HG03565 (cell line): Measurements from ENCODE around the gene GPR107.

ENCODE experiments used
- ATAC-seq: cut with Tn5 transposase; IDR thresholded peaks from one replicate; pipeline ENCODE4 v1.9.1; 2021; ENCODE audit warnings: mild to moderate bottlenecking, moderate library complexity; ENCODE audit not compliant: unreplicated experiment

Gene GPR107

DNA sequence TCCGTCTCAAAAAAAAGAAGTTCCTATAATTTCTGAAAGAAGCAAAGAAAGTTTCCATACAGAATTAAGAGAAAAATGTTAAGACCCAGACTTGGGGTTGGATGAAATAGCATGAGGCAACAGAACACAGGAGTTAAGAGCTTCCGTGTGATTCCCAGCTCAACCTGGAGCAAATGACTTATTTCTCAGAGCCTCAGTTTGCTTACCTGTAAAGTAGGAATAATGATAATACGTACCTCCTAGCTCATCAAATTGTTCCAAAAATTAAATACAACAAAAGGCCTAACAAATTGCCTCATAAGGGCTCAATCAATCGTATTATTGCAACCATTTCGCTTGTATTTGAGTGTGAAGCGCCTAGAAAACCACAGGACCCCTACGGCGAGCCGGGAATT lies 600 bp upstream of the GPR107 start:
- no peak for ATAC-seq

DNA sequence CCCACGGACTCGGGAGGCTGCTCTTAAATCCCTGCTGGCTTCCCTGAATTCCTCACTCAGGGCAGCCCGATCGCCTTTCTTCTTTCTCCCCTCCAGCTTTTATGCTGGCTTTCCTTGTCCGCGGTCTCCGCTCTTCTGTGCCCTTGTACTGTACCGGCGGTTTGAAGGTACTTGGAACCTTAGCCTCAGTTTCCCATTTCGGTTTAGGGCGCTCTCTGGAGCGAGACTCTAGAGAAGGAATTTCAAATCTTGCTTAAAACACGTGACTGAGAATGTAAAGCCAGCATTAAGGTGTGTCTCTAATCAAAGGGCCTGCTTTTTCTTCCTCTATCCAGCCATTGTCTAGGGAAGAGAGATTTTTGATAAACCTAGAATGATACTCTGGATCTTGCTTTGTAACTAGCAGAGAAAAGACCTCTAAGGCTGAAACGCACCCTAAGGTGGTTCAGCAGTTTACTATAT lies 650 bp downstream of the GPR107 start:
- ATAC-seq, result no peak

DNA sequence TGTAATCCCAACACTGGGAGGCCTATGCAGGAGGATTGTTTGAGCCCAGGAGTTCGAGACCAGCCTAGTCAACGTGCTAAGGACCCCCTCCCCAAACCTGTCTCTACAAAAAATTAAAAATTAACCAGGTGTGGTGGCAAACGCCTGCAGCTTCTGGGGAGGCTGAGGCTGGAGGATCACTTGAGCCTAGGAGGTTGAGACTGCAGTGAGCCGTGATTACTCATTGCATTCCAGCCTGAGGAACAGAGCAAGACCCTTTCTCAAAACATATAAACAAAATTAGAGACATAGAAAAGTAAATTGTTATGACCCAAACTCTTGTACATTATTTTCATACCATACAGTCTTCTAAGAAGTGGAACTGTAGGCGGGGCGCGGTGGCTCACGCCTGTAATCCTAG lies 1.1 kb downstream of the GPR107 start:
- ATAC-seq, result no peak

DNA sequence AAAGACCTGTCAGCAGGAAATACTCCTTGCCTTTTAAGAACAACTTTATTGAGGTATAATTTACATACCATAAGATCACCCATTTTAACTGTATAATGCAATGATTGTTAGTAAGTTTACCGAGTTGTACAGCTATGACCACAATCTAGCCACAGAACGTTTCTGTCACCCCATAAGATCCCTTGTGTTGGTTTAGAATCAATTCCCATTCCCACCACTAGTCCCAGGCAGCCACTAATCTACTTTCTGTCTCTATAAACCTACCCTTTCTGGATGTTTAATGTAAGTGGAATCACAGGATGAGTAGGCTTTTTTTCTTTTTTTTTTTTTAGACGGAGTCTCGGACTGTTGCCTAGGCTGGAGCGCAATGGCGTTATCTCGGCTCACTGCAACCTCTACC lies 4.4 kb downstream of the GPR107 start:
- no peak for ATAC-seq

DNA sequence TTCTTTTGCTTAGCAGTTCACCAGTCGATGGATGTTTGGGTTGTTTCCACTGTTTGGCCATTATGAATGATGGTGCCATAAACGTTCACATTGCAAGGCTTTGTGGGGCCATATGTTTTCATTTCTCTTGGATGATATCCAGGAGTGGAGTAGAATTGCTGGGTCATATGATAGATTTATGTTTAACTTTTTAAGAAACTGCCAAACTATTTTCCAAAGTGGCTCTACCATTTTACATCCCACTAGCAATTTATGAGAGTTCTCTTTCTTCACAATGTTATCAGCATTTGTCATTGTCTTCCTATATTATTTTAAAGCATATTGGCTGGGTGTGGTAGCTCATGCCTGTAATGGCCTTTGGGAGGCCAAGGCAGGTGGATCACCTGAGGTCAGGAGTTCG lies 5.2 kb downstream of the GPR107 start:
- ATAC-seq, result no peak

DNA sequence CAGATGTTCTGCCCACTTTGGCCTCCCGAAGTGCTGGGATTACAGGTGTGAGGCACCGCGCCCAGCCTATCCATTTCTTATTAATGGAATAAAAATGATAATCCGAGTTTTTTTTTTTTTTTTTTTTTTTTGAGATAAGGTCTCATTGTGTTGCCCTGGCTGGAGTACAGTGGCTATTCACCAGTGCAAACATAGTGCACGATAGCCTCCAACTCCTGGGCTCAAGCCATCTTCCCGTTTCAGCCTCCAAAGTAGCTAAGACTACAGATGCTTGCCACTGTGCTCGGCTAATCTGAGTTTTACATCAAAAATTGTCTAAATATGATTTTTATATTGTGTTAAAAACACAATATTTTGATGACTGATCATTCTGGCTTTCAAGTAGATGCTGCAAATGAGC lies 6.6 kb downstream of the GPR107 start:
- ATAC-seq, result no peak

DNA sequence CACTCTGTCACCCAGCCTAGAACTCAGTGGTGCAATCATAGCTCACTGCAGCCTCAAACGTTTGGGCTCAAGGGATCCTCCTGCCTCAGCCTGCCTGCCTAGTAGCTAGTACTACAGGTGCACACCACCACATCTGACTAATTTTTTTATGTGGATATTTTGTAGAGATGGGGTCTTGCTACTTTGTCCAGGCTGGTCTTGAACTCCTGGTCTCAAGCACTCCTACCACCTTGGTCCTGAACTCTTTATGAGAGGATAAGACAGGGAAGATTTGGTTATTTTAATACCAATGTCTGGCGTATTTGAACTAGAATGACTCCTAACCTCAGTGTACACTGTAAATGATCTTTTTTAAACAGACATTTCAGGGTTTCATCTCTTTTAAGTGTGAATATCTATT lies 9.0 kb downstream of the GPR107 start:
- no peak for ATAC-seq

DNA sequence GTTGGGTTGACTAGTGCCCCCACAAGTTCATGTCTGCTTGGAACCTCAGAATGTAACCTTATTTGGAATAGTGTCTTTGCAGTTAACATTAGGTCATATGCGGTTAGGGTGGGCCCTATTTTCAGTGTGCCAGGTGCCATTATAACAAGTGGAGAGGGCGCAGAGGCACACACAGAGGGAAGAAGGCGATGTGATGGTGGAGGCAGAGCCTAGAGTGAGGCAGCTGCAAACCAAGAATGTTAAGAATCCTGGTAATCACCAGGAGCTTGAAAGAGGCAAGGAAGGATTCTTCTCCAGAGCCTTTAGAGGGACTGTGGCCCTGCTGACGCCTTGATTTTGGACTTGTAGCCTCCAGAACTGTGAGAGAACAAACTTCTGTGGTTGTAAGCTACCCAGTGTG lies 10.9 kb downstream of the GPR107 start:
- ATAC-seq, result no peak

DNA sequence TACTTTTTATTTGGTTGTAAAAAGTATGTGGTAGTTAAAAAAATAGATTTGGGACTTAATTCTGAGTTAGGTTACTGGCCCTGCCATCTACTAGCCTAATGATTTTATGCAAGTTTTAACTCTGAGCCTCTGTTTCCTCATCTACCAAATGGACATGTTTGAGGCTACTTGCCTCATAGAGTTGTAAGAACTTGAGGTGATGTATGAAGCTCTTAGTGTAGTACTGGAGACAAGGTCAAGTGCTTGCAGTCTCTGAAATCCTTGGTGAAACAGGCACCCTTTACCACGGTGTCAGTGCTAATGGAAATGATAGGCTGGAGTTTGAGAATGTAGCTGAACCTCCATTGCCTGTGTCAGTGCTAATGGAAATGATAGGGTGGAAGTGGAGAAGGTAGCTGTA lies 15.3 kb downstream of the GPR107 start:
- ATAC-seq, result no peak

DNA sequence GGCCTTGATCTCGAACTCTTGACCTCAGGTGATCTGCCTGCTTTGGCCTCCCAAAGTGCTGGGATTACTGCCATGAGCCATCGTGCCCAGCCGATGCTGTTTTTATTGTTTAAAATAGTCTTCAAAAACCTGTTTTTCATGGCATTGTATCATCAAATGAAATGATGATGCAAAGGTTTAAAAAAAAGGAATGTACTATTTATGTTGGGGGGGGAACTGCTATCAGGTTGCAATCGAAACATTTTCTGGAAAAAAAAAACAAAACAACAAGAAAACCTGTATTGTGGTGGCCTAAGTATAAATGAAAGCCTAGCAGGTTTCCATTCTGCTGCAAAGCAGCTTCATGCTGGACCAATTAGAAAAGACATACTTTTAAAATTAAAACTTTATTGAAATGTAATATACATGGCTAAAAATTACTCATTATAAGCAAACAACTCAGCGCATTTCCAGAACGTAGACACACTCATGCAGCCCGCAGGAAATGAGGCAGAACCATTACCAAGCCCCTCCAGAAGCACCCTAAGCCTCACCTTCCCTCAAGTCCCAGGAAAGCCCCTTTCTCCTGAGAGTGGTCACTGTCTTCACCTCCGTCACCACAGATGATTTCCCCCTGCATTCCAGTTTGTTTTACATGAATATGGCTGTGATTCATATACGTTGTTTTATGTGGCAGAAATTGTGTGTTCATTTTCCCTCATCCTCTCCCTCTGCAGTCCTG lies 19.0 kb downstream of the GPR107 start:
- no peak for ATAC-seq

DNA sequence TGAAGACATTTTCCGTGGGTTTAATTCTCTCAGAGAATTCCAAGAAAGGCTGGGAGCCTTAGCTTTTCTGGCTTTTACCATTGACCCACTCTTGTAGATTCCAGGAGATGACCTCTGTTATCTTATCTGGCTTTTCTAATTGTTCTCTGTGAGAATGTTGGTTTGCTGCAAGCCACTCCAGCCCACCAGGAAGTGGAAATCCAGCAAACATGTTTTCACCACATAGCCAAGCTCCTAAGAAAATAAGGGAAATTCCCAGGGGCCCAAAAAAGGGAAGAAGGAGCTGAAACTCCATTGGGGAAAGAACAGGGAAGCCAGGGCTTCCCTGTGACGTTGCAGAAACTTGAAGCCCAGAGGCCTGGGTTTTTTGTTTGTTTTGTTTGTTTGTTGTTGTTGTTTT lies 19.7 kb downstream of the GPR107 start:
- no peak for ATAC-seq

DNA sequence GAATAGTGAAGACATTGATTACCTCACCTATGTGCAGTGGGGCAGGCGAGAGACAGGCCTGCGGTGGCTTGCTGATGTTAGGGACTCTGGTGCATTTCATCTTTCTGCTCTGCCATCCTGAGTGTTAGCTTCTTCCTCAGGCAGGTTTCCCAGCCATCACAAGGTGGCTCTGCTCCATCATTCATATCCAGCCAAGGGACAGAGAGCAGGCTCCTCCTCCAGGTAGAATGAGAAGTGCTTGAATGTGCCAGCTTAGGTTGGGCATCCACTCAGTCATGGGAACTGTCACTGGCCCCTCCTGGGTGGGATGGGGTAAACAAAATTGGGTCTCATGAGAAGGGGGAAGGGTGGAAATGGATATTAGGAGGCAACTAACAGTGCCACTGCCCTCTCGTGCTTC lies 24.8 kb downstream of the GPR107 start:
- ATAC-seq, result no peak

DNA sequence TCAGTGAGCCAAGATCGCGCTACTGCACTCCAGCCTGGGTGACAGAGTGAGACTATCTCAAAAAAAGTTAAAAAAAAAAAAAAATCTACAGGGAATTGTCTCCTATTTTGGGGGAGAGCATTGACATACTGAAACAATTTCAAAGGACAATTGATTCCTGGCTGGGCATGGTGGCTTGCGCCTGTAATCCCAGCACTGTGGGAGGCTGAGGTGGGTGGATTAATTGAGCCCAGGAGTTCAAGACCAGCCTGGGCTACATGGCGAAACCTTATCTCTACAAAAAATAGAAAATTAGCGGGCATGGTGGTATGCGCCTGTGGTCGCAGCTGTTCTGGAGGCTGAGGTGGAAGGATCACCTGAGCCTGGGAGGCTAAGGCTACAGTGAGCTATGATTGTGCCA lies 30.6 kb downstream of the GPR107 start:
- no peak for ATAC-seq

DNA sequence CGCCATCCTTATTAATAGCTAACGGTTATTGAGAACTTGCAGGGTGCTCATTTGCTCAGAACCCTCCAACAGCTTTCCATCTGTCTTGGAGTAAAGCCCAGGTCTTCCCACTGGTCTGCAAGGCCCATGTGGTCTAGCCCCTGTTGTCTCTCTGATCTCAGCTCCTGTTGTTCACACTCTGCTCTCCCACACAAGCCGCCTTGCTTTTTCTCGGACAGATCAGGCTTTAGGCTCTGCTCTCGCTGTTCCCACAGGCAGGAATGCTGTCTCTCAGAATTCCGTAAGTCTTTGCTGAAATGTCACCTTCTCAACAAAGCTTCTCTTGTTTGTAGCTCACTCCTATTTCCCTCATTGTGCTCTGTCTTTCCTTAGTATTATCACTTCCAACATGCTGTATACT lies 34.3 kb downstream of the GPR107 start:
- no peak for ATAC-seq

DNA sequence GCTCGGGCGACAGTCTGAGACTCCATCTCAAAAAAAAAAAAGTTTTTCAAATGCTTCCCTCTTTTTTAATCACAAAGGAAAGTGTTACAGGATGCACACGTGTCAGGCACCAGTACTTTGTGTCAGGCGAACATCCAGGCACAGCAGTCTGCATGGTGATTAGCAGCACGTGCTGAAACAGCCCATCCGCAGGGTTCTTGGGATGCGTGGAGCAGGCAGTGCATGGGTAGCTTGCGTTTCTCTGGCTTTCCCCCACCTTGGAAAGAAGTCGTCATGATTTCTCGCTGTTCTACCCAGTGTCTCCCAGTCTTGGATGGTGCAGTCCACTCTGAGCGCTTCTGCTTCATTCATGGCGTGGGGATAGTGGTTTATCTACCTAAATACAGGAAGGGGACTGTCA lies 35.4 kb downstream of the GPR107 start:
- ATAC-seq, result no peak

DNA sequence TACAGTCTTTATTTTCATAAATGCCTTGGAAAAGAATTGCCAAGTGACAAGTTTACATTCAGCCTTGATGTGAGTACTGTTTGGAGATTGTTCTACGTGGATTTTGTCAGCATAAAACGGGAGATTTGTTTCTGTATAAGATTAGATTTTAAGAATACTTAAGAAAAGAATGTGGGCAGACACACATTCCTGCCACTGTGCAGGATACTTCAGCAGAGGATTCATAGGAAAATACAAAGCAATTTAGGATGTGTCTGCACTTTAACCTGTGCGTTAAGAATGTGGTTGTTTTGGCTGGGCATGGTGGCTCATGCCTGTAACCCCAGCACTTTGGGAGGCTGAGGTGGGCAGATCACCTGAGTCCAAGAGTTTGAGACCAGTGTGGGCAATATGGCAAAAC lies 37.2 kb downstream of the GPR107 start:
- ATAC-seq, result no peak

DNA sequence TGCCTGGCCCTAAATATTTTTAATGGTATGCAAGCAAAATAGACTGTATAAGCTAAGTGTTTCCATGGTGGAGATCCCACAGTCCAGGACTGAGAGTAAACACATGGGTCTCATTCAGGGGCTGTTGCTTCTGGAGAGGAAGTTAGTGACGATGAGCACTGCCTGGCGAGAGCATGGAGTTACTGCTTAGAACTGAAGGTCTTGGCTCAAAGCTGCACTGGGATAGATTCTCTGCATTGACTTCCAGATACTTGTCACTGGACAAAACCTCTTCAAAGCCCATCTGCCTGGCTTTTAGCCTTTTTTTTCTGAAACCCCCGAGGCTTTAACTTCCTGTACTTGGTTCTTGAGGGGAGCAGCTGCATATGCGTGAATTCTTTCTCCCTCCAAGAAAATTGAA lies 39.2 kb downstream of the GPR107 start:
- no peak for ATAC-seq

DNA sequence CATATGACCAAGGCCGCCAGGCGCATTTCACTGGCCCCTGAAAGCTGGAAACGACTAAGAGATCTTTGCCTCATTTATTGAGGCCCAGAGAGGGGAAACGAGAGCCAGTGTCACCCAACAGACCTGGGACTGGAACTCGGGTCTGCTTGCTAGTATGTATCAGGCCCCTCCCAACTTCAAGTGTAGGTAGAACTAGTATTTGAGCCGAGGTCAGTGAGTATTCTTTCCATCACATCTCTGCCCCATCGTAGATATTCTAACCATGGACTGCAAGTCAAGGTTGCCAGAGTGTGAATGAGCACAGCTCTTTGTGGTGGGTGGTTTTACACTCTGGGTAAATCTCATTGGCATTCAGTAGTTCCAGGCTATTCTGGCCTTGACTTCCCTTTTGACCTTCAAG lies 42.2 kb downstream of the GPR107 start:
- no peak for ATAC-seq

DNA sequence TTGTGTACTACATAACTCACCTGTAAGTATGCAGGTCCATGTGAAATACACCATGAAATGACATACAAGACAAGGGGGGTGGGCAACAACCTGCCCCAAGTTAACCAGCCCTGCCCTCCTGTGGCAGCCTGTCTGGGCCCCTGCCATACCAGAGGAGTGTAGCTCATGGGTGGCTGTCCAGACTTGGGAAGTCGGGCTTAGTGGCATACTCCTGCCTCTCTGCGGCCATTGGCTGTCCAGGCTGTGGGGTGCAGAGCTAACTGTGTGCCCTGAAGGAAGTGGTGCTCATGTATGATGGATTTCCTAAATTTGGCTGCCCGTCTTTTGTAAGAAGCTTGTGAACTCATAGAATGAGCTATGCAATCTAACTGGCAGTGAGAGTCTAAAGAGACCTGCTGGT lies 47.0 kb downstream of the GPR107 start:
- ATAC-seq, result no peak

DNA sequence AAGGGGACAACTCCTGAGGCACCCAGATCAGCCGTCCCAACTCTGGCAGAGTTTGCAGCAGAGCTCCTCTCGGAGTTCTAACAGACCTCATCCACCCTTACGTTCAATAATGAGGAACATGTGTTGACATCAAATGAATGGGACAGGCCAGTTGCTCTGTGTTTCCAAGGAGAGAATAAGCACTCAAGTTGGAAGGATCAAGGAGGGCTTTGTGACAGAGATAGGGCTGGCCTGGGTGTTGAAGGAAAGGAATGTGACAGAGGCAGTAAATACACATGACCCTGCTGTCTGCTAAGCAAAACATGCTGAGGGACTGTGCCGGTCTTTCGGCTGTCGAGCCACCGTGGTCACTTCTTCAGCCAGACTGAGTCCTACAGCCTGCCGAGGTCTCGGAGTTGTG lies 48.2 kb downstream of the GPR107 start:
- ATAC-seq, result no peak

DNA sequence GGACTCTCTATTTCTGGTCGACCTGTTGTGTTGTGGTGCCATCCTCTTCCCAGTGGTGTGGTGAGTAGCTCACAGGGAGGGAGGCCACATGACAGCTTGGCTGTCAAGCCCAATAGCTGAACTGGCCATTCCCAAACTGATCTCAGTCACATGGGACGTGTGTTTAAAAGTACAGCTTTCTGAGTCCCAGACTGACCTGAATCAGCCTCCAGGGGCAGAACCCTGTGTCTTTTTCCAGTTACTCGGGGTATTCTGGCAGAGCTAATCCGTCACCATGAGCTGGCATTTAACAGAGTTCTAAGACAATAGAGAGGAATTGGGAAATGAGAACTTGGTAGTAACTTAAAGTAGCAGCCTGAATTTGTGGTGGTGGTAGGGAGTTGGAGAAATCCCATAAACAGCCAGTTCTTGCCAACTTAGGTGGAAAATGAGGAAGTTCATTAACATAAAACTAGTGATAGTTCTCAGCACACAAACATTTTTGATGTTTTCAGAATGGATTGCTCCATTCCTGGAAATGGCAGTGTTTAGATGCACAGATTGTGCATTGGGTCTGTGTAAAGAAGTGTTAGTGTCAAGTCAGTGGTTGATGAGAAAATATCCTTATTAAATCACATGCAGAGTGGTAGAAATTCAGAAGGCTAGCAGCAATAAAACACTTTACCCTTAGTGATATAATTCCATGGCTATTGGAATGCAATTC lies 50.9 kb downstream of the GPR107 start:
- no peak for ATAC-seq

DNA sequence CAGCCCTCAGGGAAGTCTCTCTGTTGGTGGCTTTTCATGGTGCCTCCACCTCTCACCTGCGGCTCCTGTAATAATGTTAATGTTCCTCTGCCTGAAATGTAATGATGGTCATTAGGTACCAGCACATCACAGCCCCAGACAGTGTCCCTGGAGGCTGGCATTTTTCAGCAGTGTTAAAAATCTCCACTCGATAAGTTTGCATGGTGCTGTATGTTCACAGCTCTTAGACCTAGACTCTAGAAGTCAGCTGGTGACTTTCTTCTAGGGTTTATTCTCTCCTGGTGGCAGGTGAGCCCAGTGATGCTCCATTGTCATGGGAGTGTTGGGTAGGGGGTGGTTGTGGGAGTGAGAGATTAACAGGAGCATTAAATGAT lies 53.1 kb downstream of the GPR107 start:
- no peak for ATAC-seq
